ENCODE measurements around the gene ATP2A3.

ATP2A3 gene

DNA sequence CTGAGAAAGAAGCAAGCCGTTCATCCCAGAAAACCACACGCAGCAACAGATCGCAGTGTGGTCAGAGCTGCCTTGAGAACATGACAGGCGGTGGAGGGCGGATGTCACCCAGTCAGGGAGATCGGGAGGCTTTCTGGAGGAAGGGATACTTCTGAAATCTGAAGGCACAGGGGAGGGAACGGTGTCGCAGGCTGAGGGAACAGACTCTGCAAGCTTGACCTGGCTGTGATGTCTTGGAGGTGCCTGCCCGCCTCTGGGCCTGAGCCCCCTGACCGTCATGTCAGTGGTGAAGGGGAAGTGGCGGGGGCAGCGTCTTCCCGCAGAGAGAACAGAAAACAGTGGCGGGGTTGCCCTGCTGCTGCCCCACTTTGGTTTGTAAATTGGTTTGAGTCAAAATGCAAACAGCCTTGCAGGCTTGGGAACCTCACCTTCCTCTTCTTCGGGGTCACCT, 8.1 kb upstream of the ATP2A3 start:
- no peak for DNase-seq

DNA sequence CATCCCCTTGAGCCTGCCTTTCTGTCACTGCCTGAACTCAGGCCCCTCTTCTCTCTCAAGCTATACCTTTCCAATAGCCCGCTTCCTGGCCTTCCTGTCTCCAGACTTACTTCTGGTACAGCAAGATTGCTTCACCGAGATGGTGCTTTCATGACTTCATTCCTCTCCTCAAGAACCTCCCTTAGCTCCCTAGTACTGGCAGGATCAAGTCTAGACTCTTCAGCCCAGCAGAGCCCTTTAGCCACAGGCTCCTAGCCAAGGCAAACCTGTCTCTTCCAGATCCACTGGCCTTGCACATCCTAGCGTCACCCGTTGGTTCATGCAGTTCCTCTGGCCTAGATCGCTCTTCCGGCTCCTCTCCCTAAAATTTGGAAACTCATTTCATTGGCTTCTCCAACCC, 6.4 kb upstream of the ATP2A3 start:
- DNase-seq: no peak

DNA sequence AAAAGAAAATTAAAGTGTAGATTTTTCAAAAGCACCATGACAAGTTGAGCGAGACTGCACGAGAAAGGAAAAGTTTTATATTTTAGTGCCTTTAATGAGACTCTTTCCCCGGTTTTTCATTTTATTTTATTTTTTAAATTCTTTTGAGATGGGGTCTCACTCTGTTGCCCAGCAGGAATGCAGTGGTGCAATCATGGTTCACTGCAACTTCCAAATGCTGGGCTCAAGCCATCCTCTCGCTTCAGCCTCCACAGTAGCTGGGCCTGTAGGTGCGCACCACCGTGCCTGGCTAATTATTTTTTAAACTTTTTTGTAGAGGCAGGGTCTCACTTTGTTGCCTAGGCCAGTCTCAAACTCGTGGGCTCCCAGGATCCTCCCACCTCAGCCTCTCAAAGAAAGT, 5.7 kb upstream of the ATP2A3 start:
- DNase-seq: no peak

DNA sequence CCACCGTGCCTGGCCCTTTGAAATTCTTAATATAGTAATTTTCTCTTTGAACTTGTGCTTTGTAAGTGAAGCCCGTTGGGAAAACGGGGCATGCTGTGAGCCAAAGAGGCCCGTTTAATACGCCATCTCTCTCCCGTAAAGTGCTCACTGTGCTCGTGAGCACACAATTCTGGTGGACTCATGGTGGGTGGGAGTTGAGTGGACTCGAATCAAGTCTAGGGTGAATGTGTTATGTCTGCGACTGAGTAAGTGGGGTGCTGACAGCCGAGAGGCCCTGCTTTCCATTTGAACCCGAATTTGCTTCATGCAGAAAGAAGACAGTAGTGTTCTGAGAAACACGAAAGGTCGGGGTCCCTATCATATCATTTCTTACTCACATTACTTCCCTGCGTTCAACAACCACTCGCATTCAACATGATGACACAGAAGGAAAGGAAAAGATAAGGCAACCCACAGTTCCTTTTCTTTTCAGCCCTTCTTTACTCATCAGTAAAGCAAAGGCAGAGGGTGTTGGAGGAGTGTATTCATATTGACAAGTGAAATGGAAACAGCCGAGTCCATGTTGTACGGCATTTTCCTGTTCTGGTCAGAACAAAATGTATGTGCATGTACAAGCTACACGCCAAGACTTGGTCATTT, 4.8 kb upstream of the ATP2A3 start:
- no peak for DNase-seq

DNA sequence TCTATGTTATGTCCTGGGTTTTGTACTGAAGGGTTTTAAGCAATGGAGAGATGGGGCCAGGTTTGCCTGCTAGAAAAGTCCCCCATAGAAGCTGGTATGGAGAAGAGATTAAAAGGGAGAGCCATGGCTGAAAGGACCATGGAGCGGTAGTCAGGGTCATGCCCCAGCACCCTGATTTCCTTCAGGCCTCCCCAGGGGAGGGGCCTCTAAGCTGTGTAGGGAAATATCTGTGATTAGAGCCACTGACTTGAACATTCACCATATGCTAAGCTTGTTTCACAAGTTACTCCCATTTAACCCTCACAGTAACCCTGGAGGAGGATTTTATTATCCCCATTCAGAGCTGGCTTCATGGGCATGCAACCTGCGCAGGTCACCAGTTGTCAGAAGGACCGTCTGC, 3.8 kb upstream of the ATP2A3 start:
- DNase-seq: no peak

DNA sequence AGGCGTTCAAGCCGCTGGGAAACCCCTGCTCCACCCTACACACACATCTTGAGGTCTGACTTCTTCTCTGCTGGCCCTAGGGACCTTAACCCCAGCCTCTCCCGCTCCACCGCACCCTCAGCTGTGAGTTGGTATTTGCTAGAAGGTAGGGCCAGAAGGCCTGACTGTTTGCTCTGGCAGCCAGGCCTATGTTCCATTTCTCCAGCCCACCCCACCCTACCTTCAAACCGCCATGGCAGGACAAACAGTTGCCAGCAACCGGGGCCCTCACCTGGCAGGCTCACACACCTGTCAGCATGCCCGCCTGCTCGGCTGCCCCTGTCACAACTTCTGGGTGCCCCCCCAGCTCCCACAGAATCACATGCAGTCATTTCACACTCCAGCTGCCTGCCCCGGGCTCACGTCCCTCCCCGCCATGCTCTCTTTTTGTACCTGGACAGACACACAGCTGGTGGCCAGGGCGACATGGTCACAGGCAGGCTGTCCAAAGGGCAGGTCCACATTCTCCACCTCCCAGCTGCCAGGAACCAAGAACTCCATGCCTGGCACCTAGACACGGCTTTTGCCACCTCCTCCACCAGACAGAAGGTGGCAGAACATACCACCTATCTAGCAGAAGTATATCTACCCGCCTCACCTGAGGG, 2.6 kb upstream of the ATP2A3 start:
- DNase-seq: no peak

DNA sequence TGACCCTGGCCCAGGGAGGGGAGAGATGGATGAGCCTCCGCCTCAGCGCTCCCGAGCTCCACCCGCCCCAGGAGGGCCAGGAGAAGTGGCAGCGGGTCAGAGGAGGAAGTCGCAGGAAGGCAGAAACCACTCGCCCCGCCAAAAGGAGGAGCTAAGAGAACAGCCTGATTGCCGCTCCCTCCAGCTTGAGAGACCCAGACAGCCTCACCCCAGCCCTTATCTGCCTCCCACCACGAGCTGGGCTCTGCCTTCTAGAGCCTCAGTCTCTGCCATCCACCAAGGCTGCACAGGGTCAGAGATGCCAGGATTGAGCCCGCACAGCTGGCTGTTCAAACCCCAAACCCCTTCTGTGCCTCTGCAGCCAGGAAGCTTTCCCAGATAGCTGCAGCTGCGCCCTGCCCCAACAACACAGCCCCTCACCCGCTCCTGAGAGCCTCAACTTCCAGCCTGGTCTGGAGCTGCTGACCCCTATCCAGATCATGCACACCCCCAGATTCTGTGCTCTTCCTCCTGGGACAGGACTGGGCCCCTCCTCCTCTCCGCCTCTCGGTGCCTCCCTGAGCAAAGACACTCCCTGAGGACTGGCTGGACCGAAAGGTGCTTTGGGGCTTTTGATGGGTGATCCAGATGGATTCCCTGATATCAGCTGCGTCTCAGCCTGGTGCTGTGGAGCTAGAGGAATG, 1.0 kb upstream of the ATP2A3 start:
- DNase-seq: peak; percentile 41

DNA sequence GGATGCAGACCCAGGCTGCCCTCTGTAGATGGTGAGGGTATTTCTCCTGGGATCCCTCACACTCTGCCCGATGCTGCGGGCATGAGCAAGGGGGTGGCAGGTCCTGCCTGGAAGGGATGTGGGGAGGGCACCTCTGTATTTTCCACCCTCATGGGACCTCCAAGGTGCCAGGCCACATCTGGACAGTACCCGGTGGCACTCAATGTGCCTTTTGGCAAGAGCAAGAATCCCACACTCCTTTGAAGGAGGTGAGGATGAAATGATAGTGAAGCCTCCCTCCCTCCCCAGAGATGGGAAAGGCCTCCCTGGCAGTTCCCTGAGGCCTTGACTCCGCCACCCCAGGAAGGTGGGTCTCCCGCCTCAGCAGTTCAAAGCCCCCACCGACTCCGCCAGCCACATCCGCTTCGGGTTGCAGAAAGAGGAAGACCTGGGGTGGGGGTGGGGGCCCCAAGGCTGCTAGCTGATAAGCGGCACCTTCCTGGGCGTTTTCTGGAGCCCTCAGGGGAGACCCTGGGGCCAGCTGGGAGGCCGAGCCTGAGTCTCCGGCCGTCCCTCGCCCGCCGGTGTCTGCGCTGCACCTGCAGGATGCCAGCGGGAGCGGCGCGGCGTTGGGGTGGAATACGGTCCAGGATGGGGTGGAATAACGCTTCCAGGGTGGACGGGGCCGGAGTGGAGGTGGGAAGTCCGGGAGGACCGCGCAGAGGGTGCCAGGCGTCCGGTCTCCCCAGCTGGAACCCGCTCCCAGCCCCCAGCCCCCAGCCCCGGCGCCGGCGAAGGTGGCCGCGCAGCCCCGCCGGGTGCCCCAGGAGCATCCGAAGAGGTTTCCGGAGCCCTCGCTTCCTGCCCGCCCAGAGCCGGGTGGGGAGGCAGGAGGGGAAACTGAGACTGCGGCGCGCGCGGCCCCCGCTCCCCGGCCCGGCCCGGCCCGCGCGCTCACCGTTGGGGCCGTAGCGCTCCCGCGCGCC, 718 bp downstream of the ATP2A3 start:
- DNase-seq: no peak

DNA sequence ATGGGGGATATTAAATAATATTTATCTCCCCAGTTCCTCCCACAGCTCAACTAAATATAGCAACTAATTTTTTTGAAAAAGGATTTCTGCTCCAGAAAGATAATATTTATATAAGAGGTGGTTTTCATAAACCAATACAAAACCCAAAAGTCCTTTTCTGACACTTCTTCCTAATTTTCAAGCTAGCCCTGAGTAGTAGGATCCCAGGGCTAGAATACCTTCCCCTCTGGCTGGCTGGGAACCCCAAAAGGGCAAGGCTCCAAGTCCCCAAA, 1.3 kb downstream of the ATP2A3 start:
- DNase-seq: no peak

DNA sequence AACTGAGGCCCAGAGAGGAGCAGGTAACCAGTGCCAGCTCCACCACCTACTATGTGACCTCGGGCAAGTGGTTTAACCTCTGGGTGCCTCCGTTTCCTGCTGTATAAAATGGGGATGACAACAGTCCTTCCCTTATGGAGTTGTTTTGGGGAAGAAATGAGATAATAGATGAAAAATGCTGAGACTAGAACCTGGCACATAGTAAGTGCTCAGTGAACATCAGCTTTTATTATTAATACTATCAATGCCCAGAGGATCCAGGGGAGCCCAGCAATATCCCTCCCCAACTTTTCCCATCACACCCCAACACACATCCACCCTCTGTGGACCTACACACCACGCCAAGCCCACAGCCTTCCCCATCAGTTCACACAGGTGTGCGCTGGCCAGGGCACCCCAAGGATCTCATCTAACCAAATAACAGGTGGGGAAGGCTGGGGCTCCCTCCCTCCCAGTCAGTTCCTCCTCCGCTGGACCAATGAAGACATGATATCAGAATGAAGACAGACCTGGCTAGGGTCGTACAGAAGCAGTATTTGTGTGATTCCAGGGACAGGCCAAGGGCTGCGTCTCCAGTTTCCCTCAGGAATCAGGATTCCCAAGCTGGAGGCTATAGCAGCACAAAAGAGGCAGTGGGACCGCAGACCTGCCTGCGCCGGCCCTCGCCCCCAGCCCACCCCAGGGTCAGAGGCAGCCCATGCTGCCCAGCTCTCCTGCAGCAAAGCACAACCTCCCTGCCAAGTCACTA, 1.8 kb downstream of the ATP2A3 start:
- no peak for DNase-seq

DNA sequence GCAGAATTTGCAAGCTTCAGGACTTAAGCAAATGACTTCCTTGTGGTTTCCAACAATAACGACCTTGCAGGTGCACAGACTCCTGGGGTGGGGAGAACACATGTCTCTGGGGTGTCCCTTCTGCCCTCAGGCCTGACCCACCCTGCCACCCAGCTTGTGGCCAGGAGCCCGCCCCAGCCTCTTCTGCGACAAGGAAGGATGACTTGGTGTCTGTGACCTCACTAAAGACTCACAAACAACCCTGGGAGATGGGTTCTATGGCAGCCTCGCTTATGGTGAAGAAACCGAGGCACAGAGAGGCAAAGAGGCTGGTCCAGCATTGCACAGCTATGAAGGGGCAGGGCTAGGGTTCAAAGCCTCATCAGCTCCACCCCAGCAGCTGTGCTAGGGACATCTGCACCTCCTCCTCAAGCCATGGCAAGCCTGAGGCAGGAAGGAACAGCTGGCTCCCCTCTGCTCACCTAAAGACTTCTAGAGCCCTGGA, 2.6 kb downstream of the ATP2A3 start:
- no peak for DNase-seq

DNA sequence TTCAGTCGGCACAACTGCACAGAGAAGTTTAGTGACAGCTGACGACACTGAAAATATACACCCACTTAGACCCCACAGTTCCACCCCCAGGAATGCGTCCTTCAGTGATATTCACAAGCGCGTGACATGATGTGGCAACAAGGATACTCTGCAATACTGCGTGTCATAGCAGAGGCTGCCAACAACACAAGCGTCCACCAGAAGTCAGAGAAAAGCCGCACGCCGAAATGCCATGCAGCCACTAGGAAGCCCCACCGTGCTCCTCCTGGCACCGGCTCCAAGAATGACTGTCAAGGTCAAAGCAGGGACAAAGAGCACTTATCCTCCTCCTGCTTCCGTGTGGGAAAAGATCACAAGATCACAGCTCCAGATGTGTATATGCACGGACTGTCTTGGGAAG, 3.5 kb downstream of the ATP2A3 start:
- DNase-seq: no peak

DNA sequence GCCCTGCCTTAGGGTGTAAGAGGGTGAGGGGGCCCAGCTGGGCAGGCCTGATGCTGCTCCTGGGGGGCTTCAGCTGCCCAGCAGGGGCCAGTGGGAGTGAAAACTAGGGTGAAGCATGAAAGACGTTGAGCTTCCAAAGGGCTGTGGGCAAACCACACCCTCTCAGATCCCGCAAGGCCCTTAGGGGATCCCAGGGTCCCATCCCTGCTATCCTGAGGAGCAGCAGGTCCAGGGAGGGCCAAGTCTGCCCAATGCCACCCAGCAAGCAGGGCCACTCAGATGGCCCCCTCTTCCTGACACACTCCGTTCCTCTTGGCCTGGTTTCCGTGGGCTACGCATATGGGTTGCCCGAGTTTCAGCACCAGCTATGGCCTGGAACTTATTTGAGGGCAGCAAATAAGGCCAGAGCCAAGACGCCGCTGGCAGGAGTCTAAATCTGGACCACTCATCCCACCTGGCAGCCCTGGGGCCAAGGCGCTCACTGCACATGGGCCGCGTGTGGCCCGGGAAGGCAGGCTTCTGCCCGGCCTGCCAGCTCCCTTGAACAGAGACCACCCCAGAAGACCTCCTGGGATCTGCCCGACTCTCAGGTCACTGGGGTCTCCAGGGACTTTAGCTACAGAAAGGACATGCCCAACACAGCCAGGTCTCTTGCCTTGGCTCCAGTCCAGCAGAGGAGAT, 4.2 kb downstream of the ATP2A3 start:
- no peak for DNase-seq

DNA sequence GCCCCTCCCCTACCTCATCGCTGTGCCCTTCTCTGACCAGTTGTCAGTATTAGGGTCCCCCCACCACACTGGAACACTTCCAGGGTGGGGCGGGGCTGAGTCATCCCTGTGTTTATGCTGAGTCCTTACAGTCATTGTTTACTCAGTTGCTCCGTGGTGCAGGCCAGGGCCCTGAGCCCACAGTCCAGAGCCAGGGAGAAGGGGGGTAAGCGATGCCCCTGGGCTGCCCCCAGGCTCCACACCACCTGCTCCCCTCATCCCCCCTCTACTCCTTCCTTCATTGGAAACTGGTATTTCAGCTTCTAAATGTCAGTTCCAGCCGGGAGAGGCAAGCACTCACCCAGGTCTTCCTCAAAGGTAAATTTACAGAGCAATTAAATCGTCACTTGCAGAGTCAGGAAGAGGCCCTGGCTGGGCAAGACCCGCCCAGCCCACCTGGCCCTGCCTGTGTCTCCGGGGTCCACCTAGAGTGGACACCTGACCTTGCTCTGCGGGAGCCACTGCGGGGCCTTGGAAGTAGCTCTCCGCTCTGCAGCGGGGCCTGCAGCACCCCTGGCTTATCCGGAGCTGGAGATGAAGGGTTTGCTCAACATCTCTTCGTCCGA, 4.8 kb downstream of the ATP2A3 start:
- no peak for DNase-seq

DNA sequence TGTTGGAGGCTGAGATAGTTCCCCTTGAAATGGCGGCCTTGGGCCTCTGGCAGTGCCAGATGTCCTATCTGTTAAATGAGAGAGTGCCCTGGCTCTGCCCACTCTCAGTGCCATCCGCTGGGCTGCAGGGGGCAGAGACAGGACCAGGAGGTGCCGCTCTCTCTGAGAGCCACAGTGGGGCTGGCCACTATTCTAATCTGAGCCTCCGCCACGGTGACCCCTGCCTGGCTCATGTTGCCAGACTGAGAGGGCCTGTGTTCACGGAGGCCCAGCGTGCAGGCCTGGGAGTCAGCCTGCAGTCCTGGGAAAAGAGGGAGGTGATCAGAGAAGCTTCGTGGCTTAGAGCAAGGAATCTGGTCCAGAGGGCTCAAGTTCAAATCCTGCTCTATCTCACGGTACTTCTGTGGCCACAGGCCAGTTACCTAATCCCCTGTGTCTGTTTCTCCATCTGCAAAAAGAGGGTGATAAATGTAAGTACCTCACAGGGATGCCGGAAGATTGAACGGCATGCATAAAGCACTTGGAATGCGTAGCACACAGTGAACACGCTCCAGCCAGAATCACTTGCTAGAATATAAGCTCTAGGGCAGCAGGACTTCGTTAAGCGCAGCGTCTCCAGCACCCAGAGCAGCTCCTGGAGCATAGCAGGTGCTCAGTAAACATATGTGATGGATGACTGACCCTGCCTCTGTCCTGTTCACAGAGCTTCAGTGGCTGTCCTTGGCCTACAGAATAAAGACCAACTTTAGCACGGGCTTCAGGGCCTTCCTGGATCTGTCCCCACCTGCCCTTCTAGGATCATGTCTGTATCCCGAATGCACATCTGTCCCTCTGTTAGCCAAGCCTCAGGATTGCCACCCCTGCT, 6.3 kb downstream of the ATP2A3 start:
- no peak for DNase-seq

DNA sequence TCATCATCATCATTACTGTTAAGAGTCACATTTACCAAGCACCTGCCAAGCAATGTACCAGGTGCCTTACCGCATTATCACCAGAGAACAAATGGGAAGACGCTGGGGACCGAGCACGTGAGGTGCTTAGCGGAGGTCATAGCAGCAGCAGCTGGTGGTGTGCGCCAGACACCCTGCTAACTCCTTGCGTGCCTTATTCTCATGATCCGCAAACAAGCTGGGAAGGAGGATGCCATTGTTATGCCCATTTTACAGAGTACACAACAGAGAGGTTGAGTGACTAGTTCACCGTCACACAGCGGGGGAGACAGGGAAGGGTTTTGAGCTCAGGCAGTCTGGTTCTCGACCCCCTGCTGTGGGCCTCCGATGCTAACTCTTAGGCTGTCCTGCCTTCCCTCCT, 7.3 kb downstream of the ATP2A3 start:
- no peak for DNase-seq

DNA sequence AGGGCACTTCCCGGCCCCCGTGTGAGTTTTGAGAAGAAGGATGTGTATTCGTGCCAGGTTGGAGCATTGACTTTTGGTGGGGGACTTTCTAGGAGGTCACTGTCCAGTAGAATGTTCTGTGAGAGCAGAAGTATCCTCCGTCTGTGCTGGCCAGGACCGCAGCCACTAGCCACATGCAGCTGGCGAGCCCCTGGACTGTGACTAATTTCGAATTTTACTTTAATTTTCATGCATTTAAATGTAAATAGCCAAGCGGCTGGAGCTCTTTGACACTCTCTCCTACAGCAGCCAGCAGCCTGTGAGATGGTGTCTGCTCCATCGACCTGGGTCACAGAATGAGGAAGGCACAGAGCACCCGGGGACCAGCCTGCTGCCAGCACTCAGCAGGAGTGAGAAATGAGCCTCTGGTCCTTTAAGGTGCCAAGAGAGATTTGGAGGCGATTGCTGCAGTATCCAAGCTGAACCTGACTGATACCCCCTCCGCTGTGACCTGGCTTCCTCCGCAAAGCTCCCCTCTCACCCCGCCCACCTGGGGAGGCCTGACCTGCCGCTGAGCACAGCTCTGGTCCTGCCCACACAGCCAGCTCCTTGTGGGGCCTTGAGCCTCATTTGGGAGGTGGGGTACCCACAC, 7.8 kb downstream of the ATP2A3 start:
- no peak for DNase-seq

DNA sequence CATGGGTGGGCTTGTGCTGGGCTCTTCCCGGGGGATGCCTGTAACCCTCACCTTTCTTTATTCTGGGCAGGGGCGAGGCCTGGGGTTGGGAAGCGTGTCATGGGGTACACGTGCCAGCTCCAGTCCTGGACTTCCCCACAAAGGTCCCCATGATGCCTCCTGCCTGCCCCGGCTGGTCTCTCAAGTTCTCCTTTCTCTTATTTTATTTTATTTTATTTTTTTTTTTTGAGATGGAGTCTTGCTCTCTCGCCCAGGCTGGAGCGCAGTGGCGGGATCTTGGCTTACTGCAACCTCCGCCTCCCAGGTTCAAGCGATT, 8.6 kb downstream of the ATP2A3 start:
- no peak for DNase-seq

DNA sequence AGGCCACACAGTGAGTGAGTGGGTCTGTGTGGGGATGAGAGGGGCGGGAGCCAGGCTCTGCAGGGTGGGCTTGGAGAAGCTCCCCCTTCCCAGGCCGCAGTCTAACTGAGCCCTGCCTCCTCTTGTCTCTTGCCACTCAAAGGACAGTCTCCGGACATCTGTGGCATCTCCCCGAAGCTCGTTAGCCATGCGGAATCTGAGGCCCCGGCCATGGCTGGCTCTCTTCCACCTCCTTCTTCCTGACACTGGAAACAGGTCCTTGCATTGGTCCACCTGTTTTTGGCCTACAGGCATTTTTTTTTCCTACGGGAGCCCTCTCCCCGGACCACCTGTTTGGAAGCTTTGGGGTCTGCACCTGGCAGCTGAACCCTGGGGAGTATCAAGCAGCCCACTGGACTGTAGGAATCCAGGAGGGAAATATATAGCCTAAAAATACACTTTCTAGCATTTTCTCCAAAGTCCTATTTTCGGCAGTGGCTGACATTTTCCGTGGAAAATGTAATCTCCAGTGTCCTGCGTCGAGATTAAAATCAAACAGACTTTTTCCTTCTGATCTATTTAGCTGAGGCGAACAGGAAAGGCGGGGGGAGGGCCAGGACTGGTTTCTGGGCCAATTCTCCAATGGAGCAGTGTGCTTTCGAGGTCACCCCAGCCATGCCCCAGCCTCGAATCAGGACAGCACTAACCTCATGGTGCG, 9.1 kb downstream of the ATP2A3 start:
- DNase-seq: peak; percentile 22

DNA sequence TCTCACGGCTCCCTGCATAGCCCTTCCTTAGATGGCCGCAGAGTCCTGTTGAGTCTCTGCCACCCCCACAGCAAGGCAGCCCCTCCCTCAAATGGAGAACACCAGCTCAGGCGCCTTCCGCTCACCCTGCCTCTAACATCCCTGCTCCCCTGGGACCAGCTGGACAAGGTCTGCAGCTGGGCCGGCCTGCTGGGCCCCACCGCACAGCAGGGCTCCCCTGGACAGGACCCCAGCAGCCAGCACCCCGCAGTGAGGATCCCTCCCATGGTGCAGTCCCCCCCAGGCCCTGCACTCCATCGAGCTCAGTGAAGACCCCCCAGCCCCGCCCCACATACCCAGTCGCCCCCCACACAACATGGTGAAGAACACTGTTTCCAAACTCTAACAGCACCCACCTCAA, 10.2 kb downstream of the ATP2A3 start:
- DNase-seq: no peak
